MG63 (cell line): Measurements from ENCODE around the gene GALNT2. TPM values are rescaled to one million over a fixed set of nuclear protein-coding genes. Genes with fewer than 3 reads are reported as not detected.

Source experiments
- DNase-seq: peaks from one replicate; pipeline ENCODE4 v3.0.0-alpha.2; 2020
- H3K27me3 ChIP-seq: fragments of 250-450 bp; sonication (Bioruptor Pico); 2 replicates; pipeline ENCODE4 v1.5.1; 2020; ENCODE audit warnings: mild to moderate bottlenecking, moderate library complexity
- H3K36me3 ChIP-seq: fragments of 250-450 bp; sonication (Bioruptor Pico); 2 replicates; pipeline ENCODE4 v1.5.1; 2020; ENCODE audit warnings: mild to moderate bottlenecking, moderate library complexity
- H3K4me3 ChIP-seq: fragments of 250-450 bp; sonication (Bioruptor Pico); 2 replicates; pipeline ENCODE4 v1.5.1; 2020; ENCODE audit warnings: mild to moderate bottlenecking, moderate library complexity
- H3K9me3 ChIP-seq: fragments of 250-450 bp; sonication (Bioruptor Pico); 2 replicates; pipeline ENCODE4 v1.5.1; 2020; ENCODE audit warnings: mild to moderate bottlenecking, moderate library complexity
- total RNA-seq: library from RNA; depleted of rRNA; stranded (reverse); fragments of >200 nt; shearing (Covaris generic); gene quantifications from 2 replicates; pipeline ENCODE4 v1.2.3, GENCODE V29; 2014; ENCODE audit warnings: low replicate concordance

Gene GALNT2
- total RNA-seq, 1 experiment from 2014 or later = 149 TPM

GRCh38 chr1:230240446-230241086, 173.5 kb downstream of the GALNT2 start:
- Histone ChIP-seq H3K36me3 (peaks cover 59% of the 10 kb centered on the region), H3K9me3 (0 out of 2 replicates have a peak, but pooled peaks cover 3% of the 10 kb centered on the region), H3K4me3 (no peak overlapping the region), H3K27me3 (no peaks in the 10 kb centered on the region)
- DNase-seq = no peak

GRCh38 chr1:230242326-230242725, 175.3 kb downstream of the GALNT2 start:
- no peak for DNase-seq
- peaks cover 63% of the 10 kb centered on the region for H3K36me3 ChIP-seq
- no peaks in the 10 kb centered on the region for H3K27me3 ChIP-seq
- H3K9me3 ChIP-seq = 0 out of 2 replicates have a peak, but pooled peaks cover 3% of the 10 kb centered on the region
- H3K4me3 ChIP-seq = no peak overlapping the region

GRCh38 chr1:230243146-230243545, 176.1 kb downstream of the GALNT2 start:
- Histone ChIP-seq H3K4me3 (no peak overlapping the region), H3K36me3 (peaks cover 60% of the 10 kb centered on the region), H3K9me3 (0 out of 2 replicates have a peak, but pooled peaks cover 3% of the 10 kb centered on the region), H3K27me3 (no peaks in the 10 kb centered on the region)
- no peak for DNase-seq

GRCh38 chr1:230243583-230244353, 176.7 kb downstream of the GALNT2 start:
- DNase-seq = no peak

GRCh38 chr1:230246551-230246950, 179.5 kb downstream of the GALNT2 start:
- Histone ChIP-seq H3K27me3 (no peaks in the 10 kb centered on the region), H3K9me3 (no peaks in the 10 kb centered on the region), H3K4me3 (no peak overlapping the region), H3K36me3 (peaks cover 62% of the 10 kb centered on the region)
- DNase-seq = no peak

More at GRCh38 chr1:230243583-230244353, 176.7 kb downstream of the GALNT2 start:
- Histone ChIP-seq H3K27me3 (no peaks in the 10 kb centered on the region), H3K4me3 (no peak overlapping the region), H3K36me3 (peaks cover 62% of the 10 kb centered on the region), H3K9me3 (0 out of 2 replicates have a peak, but pooled peaks cover 3% of the 10 kb centered on the region)

- peaks cover 55% of the 10 kb centered on the region for H3K36me3 ChIP-seq
- no peaks in the 10 kb centered on the region for H3K9me3 ChIP-seq
- no peak for DNase-seq
- no peaks in the 10 kb centered on the region for H3K27me3 ChIP-seq
- H3K4me3 ChIP-seq = no peak overlapping the region
These were observed 181.2 kb downstream of the GALNT2 start for GRCh38 chr1:230248016-230248888.

GRCh38 chr1:230248889-230249270, 181.8 kb downstream of the GALNT2 start:
- Histone ChIP-seq H3K27me3 (no peaks in the 10 kb centered on the region), H3K4me3 (no peak overlapping the region), H3K9me3 (no peaks in the 10 kb centered on the region), H3K36me3 (peaks cover 59% of the 10 kb centered on the region)
- DNase-seq = no peak

- Histone ChIP-seq H3K27me3 (no peaks in the 10 kb centered on the region), H3K36me3 (peaks cover 67% of the 10 kb centered on the region), H3K9me3 (no peaks in the 10 kb centered on the region), H3K4me3 (no peak overlapping the region)
- no peak for DNase-seq
These were observed 182.8 kb downstream of the GALNT2 start for GRCh38 chr1:230249695-230250480.

GRCh38 chr1:230250666-230251065, 183.6 kb downstream of the GALNT2 start:
- Histone ChIP-seq H3K4me3 (no peak overlapping the region), H3K9me3 (no peaks in the 10 kb centered on the region), H3K27me3 (no peaks in the 10 kb centered on the region), H3K36me3 (peaks cover 66% of the 10 kb centered on the region)
- DNase-seq = no peak

GRCh38 chr1:230251644-230252191, 184.7 kb downstream of the GALNT2 start:
- H3K36me3 ChIP-seq = peaks cover 60% of the 10 kb centered on the region
- H3K9me3 ChIP-seq = no peaks in the 10 kb centered on the region
- no peak for DNase-seq

GRCh38 chr1:230253150-230253549, 186.1 kb downstream of the GALNT2 start:
- H3K9me3 ChIP-seq = no peaks in the 10 kb centered on the region
- DNase-seq = no peak
- no peaks in the 10 kb centered on the region for H3K27me3 ChIP-seq
- peaks cover 70% of the 10 kb centered on the region for H3K36me3 ChIP-seq
- no peak overlapping the region for H3K4me3 ChIP-seq

More at GRCh38 chr1:230251644-230252191, 184.7 kb downstream of the GALNT2 start:
- no peaks in the 10 kb centered on the region for H3K27me3 ChIP-seq
- no peak overlapping the region for H3K4me3 ChIP-seq

GRCh38 chr1:230254265-230254664, 187.2 kb downstream of the GALNT2 start:
- Histone ChIP-seq H3K36me3 (peaks cover 69% of the 10 kb centered on the region), H3K27me3 (no peaks in the 10 kb centered on the region), H3K9me3 (no peaks in the 10 kb centered on the region), H3K4me3 (no peak overlapping the region)
- no peak for DNase-seq

GRCh38 chr1:230255116-230255515, 188.1 kb downstream of the GALNT2 start:
- no peak overlapping the region for H3K4me3 ChIP-seq
- H3K27me3 ChIP-seq = no peaks in the 10 kb centered on the region
- peaks cover 67% of the 10 kb centered on the region for H3K36me3 ChIP-seq
- no peak for DNase-seq
- no peaks in the 10 kb centered on the region for H3K9me3 ChIP-seq

- Histone ChIP-seq H3K36me3 (peaks cover 64% of the 10 kb centered on the region), H3K27me3 (no peaks in the 10 kb centered on the region), H3K9me3 (no peaks in the 10 kb centered on the region), H3K4me3 (no peak overlapping the region)
- DNase-seq = no peak
These were observed 189.0 kb downstream of the GALNT2 start for GRCh38 chr1:230255991-230256390.

GRCh38 chr1:230256896-230257295, 189.9 kb downstream of the GALNT2 start:
- no peak for DNase-seq
- H3K27me3 ChIP-seq = no peaks in the 10 kb centered on the region
- H3K36me3 ChIP-seq = peaks cover 65% of the 10 kb centered on the region
- no peak overlapping the region for H3K4me3 ChIP-seq
- H3K9me3 ChIP-seq = no peaks in the 10 kb centered on the region

GRCh38 chr1:230259621-230260020, 192.6 kb downstream of the GALNT2 start:
- H3K4me3 ChIP-seq = no peak overlapping the region
- no peak for DNase-seq
- H3K27me3 ChIP-seq = no peaks in the 10 kb centered on the region
- H3K9me3 ChIP-seq = no peaks in the 10 kb centered on the region
- H3K36me3 ChIP-seq = peaks cover 67% of the 10 kb centered on the region
